BLaER1 (cell line): ENCODE results near the gene KCNJ9.

Source experiments
- H3K27ac ChIP-seq: shearing (Covaris generic); formaldehyde crosslinking; 2 replicates; pipeline ENCODE4 v1.8.1; 2022
- H3K27me3 ChIP-seq: shearing (Covaris generic); formaldehyde crosslinking; 2 replicates; pipeline ENCODE4 v1.8.1; 2022
- H3K36me3 ChIP-seq: shearing (Covaris generic); formaldehyde crosslinking; 2 replicates; pipeline ENCODE4 v1.8.1; 2022
- H3K4me1 ChIP-seq: shearing (Covaris generic); formaldehyde crosslinking; 2 replicates; pipeline ENCODE4 v1.8.1; 2022
- H3K4me2 ChIP-seq: shearing (Covaris generic); formaldehyde crosslinking; 2 replicates; pipeline ENCODE4 v1.8.1; 2022
- H3K4me3 ChIP-seq: shearing (Covaris generic); formaldehyde crosslinking; 2 replicates; pipeline ENCODE4 v1.8.1; 2022
- H3K9ac ChIP-seq: shearing (Covaris generic); formaldehyde crosslinking; 2 replicates; pipeline ENCODE4 v1.8.1; 2022
- H3K9me3 ChIP-seq: shearing (Covaris generic); formaldehyde crosslinking; 2 replicates; pipeline ENCODE4 v1.8.1; 2022
- H4K20me1 ChIP-seq: shearing (Covaris generic); formaldehyde crosslinking; 2 replicates; pipeline ENCODE4 v1.8.1; 2022
- Cebpa-rat ChIP-seq: shearing (Covaris generic); IDR thresholded peaks from 2 replicates; pipeline ENCODE4 v1.8.1; 2022

Gene KCNJ9

GRCh38 chr1:160130939-160131338, 49.6 kb downstream of the KCNJ9 start:
- no peaks in the 10 kb centered on the region for H3K36me3 ChIP-seq
- no peak overlapping the region for H3K4me2 ChIP-seq
- H3K27ac ChIP-seq, result no peak overlapping the region
- H3K9ac ChIP-seq, result no peak overlapping the region
- H3K4me3 ChIP-seq, result no peak overlapping the region
- H3K27me3 ChIP-seq, result no peaks in the 10 kb centered on the region
- H4K20me1 ChIP-seq, result no peaks in the 10 kb centered on the region
- no peaks in the 10 kb centered on the region for H3K4me1 ChIP-seq
- no peak for TF ChIP-seq Cebpa-rat
- no peaks in the 10 kb centered on the region for H3K9me3 ChIP-seq

- Histone ChIP-seq H3K4me2 (no peak overlapping the region), H4K20me1 (no peaks in the 10 kb centered on the region), H3K4me1 (no peaks in the 10 kb centered on the region), H3K27me3 (no peaks in the 10 kb centered on the region), H3K9ac (no peak overlapping the region), H3K4me3 (no peak overlapping the region), H3K9me3 (no peaks in the 10 kb centered on the region), H3K27ac (no peak overlapping the region), H3K36me3 (no peaks in the 10 kb centered on the region)
- no peak for TF ChIP-seq Cebpa-rat
These were observed 50.6 kb downstream of the KCNJ9 start for GRCh38 chr1:160131803-160132565.

GRCh38 chr1:160133990-160134770, 52.8 kb downstream of the KCNJ9 start:
- no peak for TF ChIP-seq Cebpa-rat
- Histone ChIP-seq H3K4me1 (no peaks in the 10 kb centered on the region), H3K9ac (no peak overlapping the region), H3K4me3 (no peak overlapping the region), H4K20me1 (no peaks in the 10 kb centered on the region), H3K36me3 (no peaks in the 10 kb centered on the region), H3K27ac (no peak overlapping the region), H3K27me3 (no peaks in the 10 kb centered on the region), H3K4me2 (no peak overlapping the region), H3K9me3 (no peaks in the 10 kb centered on the region)

GRCh38 chr1:160134791-160135572, 53.6 kb downstream of the KCNJ9 start:
- Histone ChIP-seq H3K27ac (no peak overlapping the region), H3K4me3 (no peak overlapping the region), H3K4me1 (no peaks in the 10 kb centered on the region), H4K20me1 (no peaks in the 10 kb centered on the region), H3K36me3 (no peaks in the 10 kb centered on the region), H3K9ac (no peak overlapping the region), H3K4me2 (no peak overlapping the region), H3K9me3 (no peaks in the 10 kb centered on the region), H3K27me3 (no peaks in the 10 kb centered on the region)
- no peak for TF ChIP-seq Cebpa-rat

GRCh38 chr1:160136121-160136925, 55.0 kb downstream of the KCNJ9 start:
- H3K36me3 ChIP-seq, result no peaks in the 10 kb centered on the region
- H3K4me3 ChIP-seq, result no peak overlapping the region
- no peak overlapping the region for H3K27ac ChIP-seq
- H4K20me1 ChIP-seq, result no peaks in the 10 kb centered on the region
- no peaks in the 10 kb centered on the region for H3K27me3 ChIP-seq
- no peaks in the 10 kb centered on the region for H3K9me3 ChIP-seq
- no peak for TF ChIP-seq Cebpa-rat
- H3K4me2 ChIP-seq, result no peak overlapping the region
- no peak overlapping the region for H3K9ac ChIP-seq
- H3K4me1 ChIP-seq, result peaks cover 10% of the 10 kb centered on the region

- H3K4me2 ChIP-seq, result no peak overlapping the region
- H3K36me3 ChIP-seq, result no peaks in the 10 kb centered on the region
- H3K27ac ChIP-seq, result no peak overlapping the region
- H3K9ac ChIP-seq, result no peak overlapping the region
- peaks cover 10% of the 10 kb centered on the region for H3K4me1 ChIP-seq
- no peaks in the 10 kb centered on the region for H3K9me3 ChIP-seq
- no peaks in the 10 kb centered on the region for H3K27me3 ChIP-seq
- H4K20me1 ChIP-seq, result no peaks in the 10 kb centered on the region
- no peak overlapping the region for H3K4me3 ChIP-seq
- TF ChIP-seq Cebpa-rat, result no peak
These were observed 55.5 kb downstream of the KCNJ9 start for GRCh38 chr1:160136926-160137200.

- Histone ChIP-seq H4K20me1 (no peaks in the 10 kb centered on the region), H3K4me2 (no peak overlapping the region), H3K36me3 (no peaks in the 10 kb centered on the region), H3K9ac (no peak overlapping the region), H3K4me3 (no peak overlapping the region), H3K9me3 (no peaks in the 10 kb centered on the region), H3K27me3 (no peaks in the 10 kb centered on the region), H3K4me1 (peaks cover 10% of the 10 kb centered on the region), H3K27ac (no peak overlapping the region)
- TF ChIP-seq Cebpa-rat, result no peak
These were observed 56.0 kb downstream of the KCNJ9 start for GRCh38 chr1:160137216-160137862.

- H3K9me3 ChIP-seq, result no peaks in the 10 kb centered on the region
- H3K4me3 ChIP-seq, result no peak overlapping the region
- no peak overlapping the region for H3K4me2 ChIP-seq
- H3K4me1 ChIP-seq, result peaks cover 10% of the 10 kb centered on the region
- no peaks in the 10 kb centered on the region for H4K20me1 ChIP-seq
- no peak for TF ChIP-seq Cebpa-rat
- H3K27ac ChIP-seq, result no peak overlapping the region
- H3K36me3 ChIP-seq, result no peaks in the 10 kb centered on the region
- no peak overlapping the region for H3K9ac ChIP-seq
- no peaks in the 10 kb centered on the region for H3K27me3 ChIP-seq
These were observed 58.5 kb downstream of the KCNJ9 start for GRCh38 chr1:160139840-160140239.
